HL-60 (cell line): ENCODE results near the gene AASDH.

Source experiments
- CTCF ChIP-seq: IDR thresholded peaks from one replicate; pipeline ENCODE4 v1.5.1; 2011; ENCODE audit warnings: low read length, control low read depth, inconsistent platforms; ENCODE audit not compliant: insufficient read depth
- POLR2AphosphoS5 ChIP-seq: IDR thresholded peaks from 2 replicates; pipeline ENCODE4 v1.6.1; 2012; ENCODE audit warnings: low read depth

DNA sequence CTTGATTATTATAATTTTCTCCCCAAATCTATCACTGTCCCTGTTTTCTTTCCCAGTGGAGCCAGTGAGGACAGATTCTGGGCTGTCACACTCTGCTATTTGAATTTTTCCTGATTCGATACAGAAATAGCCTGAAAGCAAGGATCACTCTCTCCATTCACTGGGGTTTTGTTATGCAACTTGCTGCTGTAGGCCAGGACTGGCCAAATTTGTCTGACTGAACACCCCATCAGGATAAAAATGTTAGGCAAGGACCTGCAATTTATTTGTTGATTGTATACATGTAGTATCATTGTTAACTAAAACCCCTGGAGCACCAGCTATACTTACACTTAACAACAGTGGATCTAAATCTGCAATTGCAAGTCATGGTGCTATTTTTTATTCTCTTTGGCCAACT is 68.7 kb downstream of the AASDH start:
- no peak for TF ChIP-seq CTCF
- TF ChIP-seq POLR2AphosphoS5, result no peak
